K562 (cell line): ENCODE measurements around the gene NHSL2. TPM values are rescaled to one million over a fixed set of nuclear protein-coding genes. Genes with fewer than 3 reads are reported as not detected.

ENCODE experiments used
- ATAC-seq: fragments of 200-7000 bp; cut with Tn5 transposase; 3 replicates; pipeline ENCODE4 v1.9.1; 2020; ENCODE audit warnings: moderate library complexity
- BruUV-seq: library from RNA; stranded (reverse); fragments of 400-500 nt; replicated peaks from 2 replicates; lab custom pipeline; 2021; lab: Mats Ljungman, UMichigan
- CTCF ChIA-PET: fragments of 300-600 bp; formaldehyde crosslinking; extraction: SDS; loops from one replicate; lab custom pipeline; 2021; ENCODE audit warnings: low intra/inter-chr PET ratio; lab: Yijun Ruan, JAX
- POLR2A ChIA-PET: fragments of 300-600, 350-650 bp; sonication (Branson Sonifier 250); formaldehyde crosslinking; extraction: SDS; loops from one replicate; lab custom pipeline; 2021; ENCODE audit warnings: antibody characterized with exemption, inconsistent platforms; lab: Yijun Ruan, JAX
- DNase-seq, 4 experiments: peaks; one replicate each; pipeline versions ENCODE4 v3.0.0 to v3.0.0-alpha.2; 2011 to 2018; ENCODE audit warnings: low spot score in 3 of 4, mixed read lengths in 3 of 4; ENCODE audit errors: extremely low read depth in 1 of 4
- FAIRE-seq: peaks from 2 replicates; lab custom pipeline; 2011; peaks lifted over from hg19 to GRCh38; lab: Jason Lieb, UNC
- H2AFZ ChIP-seq: 2 replicates; pipeline ENCODE4 v1.6.0; 2011; ENCODE audit warnings: low read depth, low read length, control low read depth, inconsistent platforms
- H3K27ac ChIP-seq: fragments of 200-600 bp; 3 replicates; pipeline ENCODE4 v1.8.0; 2011; ENCODE audit warnings: low read depth, mild to moderate bottlenecking, control low read depth, inconsistent platforms, low read length, moderate library complexity, mixed read lengths; ENCODE audit errors: extremely low read depth
- H3K27me3 ChIP-seq, 2 experiments: fragments of 300-600 bp in 1 of 2; 2 replicates in 1 of 2; 3 replicates in 1 of 2; pipeline versions ENCODE4 v1.6.0 to v1.8.0; 2011; ENCODE audit warnings: inconsistent platforms in 2 of 2, low read length in 2 of 2, mild to moderate bottlenecking in 1 of 2, mixed read lengths in 1 of 2, moderate library complexity in 1 of 2; ENCODE audit not compliant: control insufficient read depth in 2 of 2, insufficient read depth in 2 of 2
- H3K36me3 ChIP-seq: fragments of 300-600 bp; 3 replicates; pipeline ENCODE4 v1.8.0; 2011; ENCODE audit warnings: mild to moderate bottlenecking, low read length, inconsistent platforms; ENCODE audit not compliant: control insufficient read depth, insufficient read depth
- H3K4me1 ChIP-seq, 2 experiments: fragments of 200-600 bp in 1 of 2; replicated peaks in 1 of 2; 2 replicates in 1 of 2; 3 replicates in 1 of 2; pipeline versions ENCODE4 v1.5.1 to v1.8.0; 2011; ENCODE audit warnings: inconsistent platforms in 2 of 2, low read length in 2 of 2, mild to moderate bottlenecking in 1 of 2, mixed read lengths in 1 of 2, moderate library complexity in 1 of 2; ENCODE audit not compliant: control insufficient read depth in 2 of 2, insufficient read depth in 2 of 2
- H3K4me2 ChIP-seq: 2 replicates; pipeline ENCODE4 v1.6.1; 2011; ENCODE audit warnings: low read length, control low read depth, inconsistent platforms, mixed read lengths; ENCODE audit not compliant: insufficient read depth
- H3K4me3 ChIP-seq: fragments of 200-600 bp; sonication (generic), shearing (Covaris generic); 2 replicates; pipeline ENCODE4 v1.5.1; 2016; ENCODE audit warnings: control low read depth, inconsistent platforms
- H3K79me2 ChIP-seq: fragments of 200-600 bp; 3 replicates; pipeline ENCODE4 v1.8.0; 2011; ENCODE audit warnings: low read length, inconsistent platforms; ENCODE audit not compliant: control insufficient read depth, insufficient read depth
- H3K9ac ChIP-seq, 2 experiments: 2 replicates each; pipeline versions ENCODE4 v1.6.0 to v1.6.1; 2011; ENCODE audit warnings: low read depth in 2 of 2, low read length in 2 of 2, control low read depth in 1 of 2, inconsistent platforms in 1 of 2, mild to moderate bottlenecking in 1 of 2, mixed read lengths in 1 of 2; ENCODE audit not compliant: insufficient read depth in 1 of 2
- H3K9me1 ChIP-seq: one replicate; pipeline ENCODE4 v1.6.0; 2011; ENCODE audit warnings: inconsistent platforms, mild to moderate bottlenecking, low read length, moderate library complexity; ENCODE audit not compliant: control insufficient read depth, insufficient read depth
- H3K9me3 ChIP-seq: replicated peaks from 2 replicates; pipeline ENCODE4 v1.5.1; 2011; ENCODE audit warnings: low read depth, low read length, inconsistent platforms; ENCODE audit not compliant: control insufficient read depth, insufficient read depth
- H4K20me1 ChIP-seq: replicated peaks from 2 replicates; pipeline ENCODE4 v1.6.1; 2011; ENCODE audit warnings: low read length, inconsistent platforms, mixed read lengths; ENCODE audit not compliant: control insufficient read depth, insufficient read depth
- CEBPG ChIP-seq, 3 experiments: fragments of 200-800 bp in 1 of 3; sonication (Bioruptor generic) in 1 of 3; sonication (generic) in 1 of 3; formaldehyde crosslinking in 1 of 3; IDR thresholded peaks in 2 of 3; conservative IDR thresholded peaks in 1 of 3; 2 replicates each; pipeline versions ENCODE4 v1.6.1 to v1.8.0; 2016 to 2022; ENCODE audit warnings: missing compliant biosample characterization in 2 of 3, missing genetic modification characterization in 2 of 3, mild to moderate bottlenecking in 1 of 3, missing genetic modification reagents in 1 of 3
- ETV6 ChIP-seq, 3 experiments: fragments of 150-350 bp in 1 of 3; sonication (generic) in 1 of 3; formaldehyde crosslinking in 1 of 3; IDR thresholded peaks; 2 replicates each; pipeline versions ENCODE4 v1.6.1 to v1.8.0; 2014 to 2022; ENCODE audit warnings: borderline replicate concordance in 2 of 3, low read depth in 2 of 3, antibody characterized with exemption in 1 of 3, low read length in 1 of 3, mild to moderate bottlenecking in 1 of 3, missing genetic modification reagents in 1 of 3
- FOXJ3 ChIP-seq: sonication (generic); formaldehyde crosslinking; IDR thresholded peaks from 2 replicates; pipeline ENCODE4 v1.4.0; 2020; ENCODE audit warnings: mild to moderate bottlenecking, missing genetic modification reagents
- FOXP1 ChIP-seq: sonication (generic); formaldehyde crosslinking; IDR thresholded peaks from 2 replicates; pipeline ENCODE4 v1.8.0; 2022; ENCODE audit warnings: mild to moderate bottlenecking, missing genetic modification reagents
- MCM3 ChIP-seq: fragments of 450-650 bp; IDR thresholded peaks from 2 replicates; pipeline ENCODE4 v1.6.1; 2016
- NCOA4 ChIP-seq: fragments of 450-650 bp; IDR thresholded peaks from 2 replicates; pipeline ENCODE4 v1.6.1; 2018; ENCODE audit warnings: mild to moderate bottlenecking; ENCODE audit not compliant: partially characterized antibody
- NCOR1 ChIP-seq: fragments of 450-650 bp; IDR thresholded peaks from 2 replicates; pipeline ENCODE4 v1.6.1; 2016; ENCODE audit warnings: mild to moderate bottlenecking, moderate library complexity
- ZFP30 ChIP-seq: fragments of 250-450 bp; sonication (Bioruptor Pico); IDR thresholded peaks from 2 replicates; pipeline ENCODE4 v1.8.0; 2022; ENCODE audit warnings: moderate library complexity, mild to moderate bottlenecking, inconsistent platforms, borderline replicate concordance
- ZNF184 ChIP-seq: sonication (generic); formaldehyde crosslinking; IDR thresholded peaks from 2 replicates; pipeline ENCODE4 v1.5.0; 2020; ENCODE audit warnings: missing genetic modification reagents
- ZNF197 ChIP-seq: fragments of 200-800 bp; sonication (Bioruptor generic); IDR thresholded peaks from 2 replicates; pipeline ENCODE4 v1.6.1; 2016; ENCODE audit warnings: low read depth, missing genetic modification characterization, missing compliant biosample characterization
- ZNF232 ChIP-seq: sonication (generic); formaldehyde crosslinking; IDR thresholded peaks from 2 replicates; pipeline ENCODE4 v1.8.0; 2022; ENCODE audit warnings: mild to moderate bottlenecking, missing genetic modification reagents
- ZNF263 ChIP-seq: sonication (generic); formaldehyde crosslinking; IDR thresholded peaks from 2 replicates; pipeline ENCODE4 v1.8.0; 2022; ENCODE audit warnings: mild to moderate bottlenecking, missing genetic modification reagents, borderline replicate concordance
- ZNF280B ChIP-seq: fragments of 250-450 bp; sonication (Bioruptor Pico); IDR thresholded peaks from 2 replicates; pipeline ENCODE4 v1.5.1; 2021; ENCODE audit warnings: mild to moderate bottlenecking
- ZNF79 ChIP-seq: fragments of 250-450 bp; sonication (Bioruptor Pico); IDR thresholded peaks from 2 replicates; pipeline ENCODE4 v1.4.0; 2020; ENCODE audit warnings: low read depth, mild to moderate bottlenecking, moderate library complexity
- WGBS: fragments of 100-300 bp; shearing (Covaris generic); methylation state at CpG from one replicate; pipeline ENCODE4 v1.1.6; 2016; ENCODE audit warnings: low coverage, mixed read lengths; ENCODE audit not compliant: insufficient coverage; ENCODE audit errors: missing lambda C conversion rate; 5-methylcytosine and 5-hydroxymethylcytosine counted together
- in situ Hi-C: fragments of 300-500 bp; cut with MboI; formaldehyde crosslinking; loops from 4 replicates; pipeline ENCODE4 v1.15.0; 2018; ENCODE audit warnings: inconsistent platforms, mixed read lengths
- intact Hi-C: fragments of 100-400 bp; cut with micrococcal nuclease; formaldehyde crosslinking; loops from 2 replicates; pipeline ENCODE4 v1.14.2; 2022
- polyA plus RNA-seq, 8 experiments: library from polyadenylated mRNA; depleted of rRNA in 4 of 8; stranded (reverse) in 5 of 8; unstranded in 3 of 8; fragments of >200 nt; fragmentation: Nextera tagmentation in 2 of 8; fragmentation: Illumina TruSeq in 1 of 8; extraction: Ambion mirVana in 2 of 8; extraction: Trizol in 1 of 8; gene quantifications; 2 replicates each; pipeline versions ENCODE4 v1.2.1 to v1.2.3, GENCODE V29; 2011 to 2014; ENCODE audit warnings: inconsistent platforms in 1 of 8, missing spikeins in 1 of 8
- total RNA-seq, 7 experiments: library from RNA; depleted of rRNA in 6 of 7; stranded (reverse); fragments of >200 nt in 6 of 7; fragmentation: Illumina TruSeq in 2 of 7; extraction: Trizol in 2 of 7; gene quantifications; 2 replicates each; pipeline versions ENCODE4 v1.2.1 to v1.2.3, GENCODE V29; 2011 to 2021; ENCODE audit warnings: low replicate concordance in 1 of 7

NHSL2 gene
- total and polyA plus RNA-seq, 9 of the 15 experiments (the other 6 are each of a cell fraction or from before 2014, with no cell fraction given), result 0.02 TPM; not detected in 8

GRCh38 chrX:72005046-72005445, 94.4 kb downstream of the NHSL2 start:
- no peak overlapping the region for H3K9ac ChIP-seq
- H2AFZ ChIP-seq, result no peak overlapping the region
- H3K4me2 ChIP-seq, result no peak overlapping the region
- no peaks in the 10 kb centered on the region for H3K9me3 ChIP-seq
- TF ChIP-seq ZNF232 (no peak), NCOA4 (no peak), FOXP1 (CRISPR knock-in tag) (no peak), ETV6 (IDR thresholded peaks at IDR 0.05; ENCODE audit: borderline replicate concordance in 1 of 2, low read depth in 2 of 2, low read length in 1 of 2) (no peak), ETV6 (CRISPR knock-in tag; IDR thresholded peaks at IDR 0.05; ENCODE audit: borderline replicate concordance) (no peak), NCOR1 (no peak), ZNF79 (CRISPR knock-in tag) (no peak), ZFP30 (CRISPR knock-in tag) (no peak), FOXJ3 (CRISPR knock-in tag) (no peak), ZNF263 (CRISPR knock-in tag) (no peak), ZNF184 (CRISPR knock-in tag) (no peak), MCM3 (no peak), ZNF197 (CRISPR knock-in tag) (no peak), ZNF280B (CRISPR knock-in tag) (no peak), CEBPG (CRISPR knock-in tag; IDR thresholded peaks at IDR 0.05) (no peak), CEBPG (tag; conservative IDR thresholded peaks at IDR 0.05 in 1 of 2, IDR thresholded peaks at IDR 0.05 in 1 of 2) (no peak)
- intact Hi-C loops (no loop called here), in situ Hi-C loops (no loop called here)
- no peaks in the 10 kb centered on the region for H3K36me3 ChIP-seq
- DNase-seq (no peak), ATAC-seq (no peak), FAIRE-seq (no peak)
- no peaks in the 10 kb centered on the region for H3K9me1 ChIP-seq
- no peaks in the 10 kb centered on the region for H4K20me1 ChIP-seq
- H3K27ac ChIP-seq, result no peak overlapping the region
- CTCF ChIA-PET, result no interaction called here
- no peaks in the 10 kb centered on the region for H3K79me2 ChIP-seq
- 13% methylated on average over 2 of the region's 2 CpGs for WGBS
- H3K27me3 ChIP-seq, result peaks cover 0 to 4% of the 10 kb centered on the region in 2 experiments; a peak in 1 of 5 replicates
- no TSS peak for BruUV-seq
- H3K4me3 ChIP-seq, result no peak overlapping the region
- POLR2A ChIA-PET, result no interaction called here
- H3K4me1 ChIP-seq, result no peaks in the 10 kb centered on the region
